AG04449 (cell line): ENCODE data around the gene TFIP11.

Source experiments
- CTCF ChIA-PET: fragments of 350-600 bp; formaldehyde crosslinking; extraction: SDS; loops from one replicate; lab custom pipeline; 2021; ENCODE audit warnings: antibody characterized with exemption; lab: Yijun Ruan, JAX
- POLR2A ChIA-PET: fragments of 400-600, 350-600 bp; formaldehyde crosslinking; extraction: SDS; loops from one replicate; lab custom pipeline; 2020; ENCODE audit warnings: antibody characterized with exemption, inconsistent platforms; lab: Yijun Ruan, JAX
- DNase-seq: peaks from one replicate; pipeline ENCODE4 v3.0.0-alpha.2; 2010; ENCODE audit warnings: low read depth, low spot score
- H3K4me3 ChIP-seq: 2 replicates; pipeline ENCODE4 v1.5.1; 2011; ENCODE audit warnings: low read depth, mild to moderate bottlenecking, control low read depth, low read length
- CTCF ChIP-seq: IDR thresholded peaks from one replicate; pipeline ENCODE4 v1.5.1; 2011; ENCODE audit warnings: mild to moderate bottlenecking, moderate library complexity, low read length, control low read depth, inconsistent platforms; ENCODE audit not compliant: insufficient read depth; ENCODE audit errors: missing control alignments

TFIP11 gene

GRCh38 chr22:26461188-26461810 is 51.0 kb downstream of the TFIP11 start:
- H3K4me3 ChIP-seq = no peak overlapping the region
- peak; percentile 75 for TF ChIP-seq CTCF
- CTCF ChIA-PET = interaction anchor here (0.7 to 13.9 kb wide), 32 partner anchors 9 to 298 kb away, joined by 3 to 399 read pairs (median 12); partner anchors contain the start of genes ASPHD2, HPS4 and SRRD
- POLR2A ChIA-PET = interaction anchor here (1.0 kb wide), 1 partner anchor 10 kb away, joined by 3 read pairs; no protein-coding TSS in a partner anchor
- no peak for DNase-seq

DNA sequence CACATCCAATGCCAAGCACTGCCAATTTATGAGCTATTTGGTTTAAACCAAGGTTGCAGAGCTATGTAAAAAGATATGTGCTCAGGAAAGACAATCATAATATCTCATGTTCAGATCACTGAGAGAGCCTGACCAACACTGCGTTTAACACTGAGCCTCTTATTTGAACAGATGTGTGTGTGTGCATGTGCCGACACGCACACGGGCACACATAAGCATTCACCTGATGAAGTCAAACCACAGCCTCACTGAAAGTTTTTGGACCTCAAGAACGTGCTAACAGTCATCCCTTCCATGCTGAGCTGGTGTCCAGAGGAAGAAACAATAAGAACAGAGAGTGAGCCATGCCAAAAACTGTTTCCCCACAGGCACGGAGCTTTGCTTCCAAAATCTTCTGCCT is 52.1 kb downstream of the TFIP11 start:
- H3K4me3 ChIP-seq = no peak overlapping the region
- POLR2A ChIA-PET = no interaction called here
- TF ChIP-seq CTCF = no peak
- CTCF ChIA-PET = interaction anchor here (0.9 to 13.9 kb wide), 27 partner anchors 8 to 205 kb away, joined by 3 to 399 read pairs (median 19); partner anchors contain the start of genes ASPHD2, HPS4 and SRRD
- DNase-seq = no peak

GRCh38 chr22:26457661-26458272 is 54.5 kb downstream of the TFIP11 start:
- no peak for DNase-seq
- TF ChIP-seq CTCF = no peak
- POLR2A ChIA-PET = no interaction called here
- CTCF ChIA-PET = interaction anchor here (1.1 to 10.5 kb wide), 4 partner anchors 9 to 93 kb away, joined by 3 to 289 read pairs (median 9); no protein-coding TSS in a partner anchor
- H3K4me3 ChIP-seq = no peak overlapping the region

DNA sequence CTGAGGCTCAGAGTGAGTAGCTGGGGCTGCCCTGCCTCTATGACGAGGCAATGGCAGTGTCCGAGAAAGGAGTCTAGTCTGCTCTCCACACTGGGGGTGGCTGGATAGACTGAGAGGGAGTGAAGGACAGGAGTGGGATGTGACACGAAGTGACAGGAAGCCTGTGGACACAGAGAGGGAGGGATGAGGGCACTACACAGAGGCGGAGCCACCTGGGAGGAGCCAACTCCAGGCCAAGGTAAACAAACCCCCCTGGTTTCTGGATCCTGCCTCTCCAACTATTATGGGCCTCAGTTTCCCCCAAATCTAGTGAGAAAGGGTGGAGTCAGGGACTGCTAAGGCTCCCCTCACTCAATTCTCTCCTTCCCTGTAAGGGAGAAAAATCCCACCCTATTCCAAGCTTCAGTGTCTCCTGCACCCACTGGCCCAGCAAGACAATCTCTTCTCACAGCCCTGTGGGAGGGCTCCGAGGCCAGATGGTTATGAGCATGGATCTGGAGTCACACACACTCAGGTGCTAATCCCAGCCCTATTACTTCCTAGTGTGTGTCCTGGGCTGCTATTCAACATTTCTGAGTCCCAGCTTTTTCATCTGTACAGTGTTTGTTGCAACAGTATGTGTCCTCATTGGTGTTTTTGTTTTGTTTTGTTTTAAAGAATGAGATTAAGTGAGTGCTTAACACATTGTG is 58.3 kb downstream of the TFIP11 start:
- POLR2A ChIA-PET = no interaction called here
- H3K4me3 ChIP-seq = no peak overlapping the region
- CTCF ChIA-PET = interaction anchor here (0.9 to 3.5 kb wide), 7 partner anchors 7 to 87 kb away, joined by 3 to 39 read pairs (median 5); no protein-coding TSS in a partner anchor
- no peak for DNase-seq
- TF ChIP-seq CTCF = no peak

DNA sequence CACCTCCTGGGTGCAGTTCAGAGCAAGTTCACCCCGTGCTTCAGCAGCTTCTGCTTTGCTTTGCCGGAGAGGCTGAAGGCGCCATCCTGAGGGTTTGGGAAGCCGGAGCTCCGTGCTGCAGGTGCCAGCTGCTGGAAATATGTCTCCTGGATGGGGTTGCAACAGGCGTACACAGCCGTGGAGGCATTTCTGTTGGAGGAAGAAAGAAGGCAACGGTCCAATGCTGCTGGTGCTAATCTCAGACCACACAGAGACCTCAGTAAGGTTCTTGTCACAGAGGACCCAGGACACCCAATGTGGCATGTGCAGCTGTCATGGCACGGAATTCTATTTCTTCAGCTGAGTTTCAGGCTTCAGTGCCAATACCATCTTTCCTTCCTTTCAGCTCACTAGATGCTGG is 59.1 kb downstream of the TFIP11 start:
- no peak overlapping the region for H3K4me3 ChIP-seq
- DNase-seq = no peak
- CTCF ChIA-PET = interaction anchor here (0.9 to 3.5 kb wide), 9 partner anchors 8 to 87 kb away, joined by 3 to 39 read pairs (median 4); no protein-coding TSS in a partner anchor
- TF ChIP-seq CTCF = no peak
- POLR2A ChIA-PET = no interaction called here
